A549 (cell line): ENCODE results near the gene CAMK1G. TPM values are rescaled to one million over a fixed set of nuclear protein-coding genes. Genes with fewer than 3 reads are reported as not detected.

Experiments used
- ATAC-seq, 2 experiments: fragments of 200-7000 bp in 1 of 2; fragments of >200 bp in 1 of 2; cut with Nextera tagmentation in 1 of 2; cut with Tn5 transposase in 1 of 2; 3 replicates each; pipeline versions ENCODE4 v1.8.0 to v1.9.1; 2018 to 2020; ENCODE audit warnings: mild to moderate bottlenecking in 1 of 2, moderate library complexity in 1 of 2
- CTCF ChIA-PET: fragments of 300-600 bp; sonication (Branson Sonifier 250); formaldehyde crosslinking; extraction: SDS; loops from one replicate; lab custom pipeline; 2021; ENCODE audit warnings: antibody characterized with exemption, inconsistent platforms; lab: Yijun Ruan, JAX
- POLR2A ChIA-PET: fragments of 350-600 bp; formaldehyde crosslinking; extraction: SDS; loops from one replicate; lab custom pipeline; 2021; ENCODE audit warnings: antibody characterized with exemption, inconsistent platforms; lab: Yijun Ruan, JAX
- DNase-seq, 2 experiments: peaks; one replicate each; pipeline versions ENCODE4 v3.0.0 to v3.0.0-alpha.2; 2011 to 2016; ENCODE audit warnings: low read depth in 1 of 2, low spot score in 1 of 2
- FAIRE-seq: peaks from 2 replicates; lab custom pipeline; 2011; peaks lifted over from hg19 to GRCh38; lab: Jason Lieb, UNC
- H3K27ac ChIP-seq, 2 experiments: fragments of >200 bp; sonication (Bioruptor Twin); formaldehyde crosslinking; 3 replicates each; pipeline ENCODE4 v1.5.1; 2016 to 2017
- H3K4me1 ChIP-seq: fragments of >200 bp; sonication (Bioruptor Twin); formaldehyde crosslinking; 3 replicates; pipeline ENCODE4 v1.6.1; 2016
- H3K4me2 ChIP-seq: fragments of >200 bp; sonication (Bioruptor Twin); formaldehyde crosslinking; 3 replicates; pipeline ENCODE4 v1.6.1; 2016
- H3K4me3 ChIP-seq: fragments of >200 bp; sonication (Bioruptor Twin); formaldehyde crosslinking; 3 replicates; pipeline ENCODE4 v1.5.1; 2016
- H3K9me3 ChIP-seq: fragments of >200 bp; sonication (Bioruptor Twin); formaldehyde crosslinking; 3 replicates; pipeline ENCODE4 v1.6.1; 2016
- BCL3 ChIP-seq: fragments of >200 bp; sonication (Bioruptor Twin); formaldehyde crosslinking; IDR thresholded peaks from 3 replicates; pipeline ENCODE4 v1.6.1; 2016
- BHLHE40 ChIP-seq: IDR thresholded peaks from 2 replicates; pipeline ENCODE4 v1.6.1; 2012; ENCODE audit warnings: low read depth, low read length, inconsistent platforms
- CTCF ChIP-seq: fragments of >200 bp; sonication (Bioruptor Twin); formaldehyde crosslinking; IDR thresholded peaks from 3 replicates; pipeline ENCODE4 v1.5.1; 2016
- ELK1 ChIP-seq: fragments of 150-350 bp; IDR thresholded peaks from 2 replicates; pipeline ENCODE4 v1.6.1; 2014; ENCODE audit warnings: low read depth, mild to moderate bottlenecking, low read length
- EP300 ChIP-seq, 2 experiments: fragments of >200 bp; sonication (Bioruptor Twin); formaldehyde crosslinking; IDR thresholded peaks; 2 replicates in 1 of 2; 3 replicates in 1 of 2; pipeline ENCODE4 v1.6.1; 2016 to 2017
- FOXS1 ChIP-seq: fragments of 250-450 bp; sonication (Bioruptor Pico); IDR thresholded peaks from 2 replicates; pipeline ENCODE4 v1.5.0; 2020; ENCODE audit warnings: mild to moderate bottlenecking, moderate library complexity
- HEYL ChIP-seq: fragments of 250-450 bp; sonication (Bioruptor Pico); IDR thresholded peaks from 2 replicates; pipeline ENCODE4 v1.8.0; 2021; ENCODE audit warnings: mild to moderate bottlenecking, moderate library complexity
- HOXA7 ChIP-seq: fragments of 250-450 bp; sonication (Bioruptor Pico); IDR thresholded peaks from 2 replicates; pipeline ENCODE4 v1.5.0; 2020; ENCODE audit warnings: mild to moderate bottlenecking, moderate library complexity
- JUN ChIP-seq, 2 experiments: fragments of >200 bp; sonication (Bioruptor Twin); formaldehyde crosslinking; IDR thresholded peaks; 2 replicates in 1 of 2; 3 replicates in 1 of 2; pipeline ENCODE4 v1.6.1; 2016 to 2017
- KDM5A ChIP-seq: fragments of 200-600 bp; sonication (generic); IDR thresholded peaks from 2 replicates; pipeline ENCODE4 v1.6.1; 2016; ENCODE audit warnings: antibody characterized with exemption, mild to moderate bottlenecking
- NPAS2 ChIP-seq: fragments of 250-450 bp; sonication (Bioruptor Pico); IDR thresholded peaks from 2 replicates; pipeline ENCODE4 v1.8.0; 2022; ENCODE audit warnings: mild to moderate bottlenecking, moderate library complexity, borderline replicate concordance
- NR3C1 ChIP-seq: fragments of >200 bp; sonication (Bioruptor Twin); formaldehyde crosslinking; IDR thresholded peaks from 3 replicates; pipeline ENCODE4 v1.6.1; 2017
- PBX3 ChIP-seq: IDR thresholded peaks from 2 replicates; pipeline ENCODE4 v1.6.1; 2012
- POLR2A ChIP-seq: IDR thresholded peaks from 2 replicates; pipeline ENCODE4 v1.6.1; 2012; ENCODE audit warnings: mild to moderate bottlenecking, low read length
- POLR2AphosphoS2 ChIP-seq: conservative IDR thresholded peaks from 2 replicates; pipeline ENCODE4 v1.6.1; 2012; ENCODE audit warnings: low read length, improper control_type of control experiment, inconsistent platforms
- RARB ChIP-seq: fragments of 250-450 bp; sonication (Bioruptor Pico); IDR thresholded peaks from 2 replicates; pipeline ENCODE4 v1.8.0; 2021; ENCODE audit warnings: mild to moderate bottlenecking, moderate library complexity
- RNF2 ChIP-seq: fragments of 200-600 bp; sonication (generic); IDR thresholded peaks from 2 replicates; pipeline ENCODE4 v1.6.1; 2016; ENCODE audit warnings: low read depth, mild to moderate bottlenecking, antibody characterized with exemption, moderate library complexity, borderline replicate concordance
- SMC3 ChIP-seq: fragments of >200 bp; sonication (Bioruptor Twin); formaldehyde crosslinking; IDR thresholded peaks from 3 replicates; pipeline ENCODE4 v1.6.1; 2018; ENCODE audit warnings: inconsistent platforms
- USF2 ChIP-seq: fragments of 450-650 bp; IDR thresholded peaks from 2 replicates; pipeline ENCODE4 v1.6.1; 2014; ENCODE audit warnings: antibody characterized with exemption
- ZFP36 ChIP-seq: fragments of 450-650 bp; IDR thresholded peaks from 2 replicates; pipeline ENCODE4 v1.6.1; 2014; ENCODE audit warnings: borderline replicate concordance; ENCODE audit not compliant: partially characterized antibody
- WGBS: methylation state at CpG from one replicate; pipeline ENCODE4 v1.1.6; 2017; ENCODE audit errors: missing lambda C conversion rate; 5-methylcytosine and 5-hydroxymethylcytosine counted together
- polyA plus RNA-seq, 4 experiments: library from polyadenylated mRNA; depleted of rRNA in 3 of 4; stranded (reverse); fragments of >200 nt; fragmentation: RNase III in 1 of 4; extraction: RNeasy Plus Mini Kit Qiagen cat#74134 plus additional on column Dnase treatment in 1 of 4; gene quantifications; 2 replicates in 3 of 4; 3 replicates in 1 of 4; pipeline ENCODE4 v1.2.3, GENCODE V29; 2011 to 2017

Gene CAMK1G
- polyA plus RNA-seq, 2 of the 4 experiments (the other 2 are of a cell fraction) = 0.03 to 0.08 TPM

- no peak overlapping the region for H3K4me3 ChIP-seq
- TF ChIP-seq CTCF (no peak), ZFP36 (no peak), EP300 (IDR thresholded peaks at IDR 0.05) (no peak), POLR2AphosphoS2 (no peak), NR3C1 (no peak), USF2 (no peak), BCL3 (no peak), JUN (IDR thresholded peaks at IDR 0.05) (no peak), KDM5A (no peak), SMC3 (no peak), POLR2A (no peak), HEYL (CRISPR knock-in tag) (no peak), NPAS2 (no peak), ELK1 (no peak), RNF2 (no peak), RARB (CRISPR knock-in tag) (no peak), BHLHE40 (no peak)
- TF ChIP-seq, all 56 proteins: peak for 0
- ChIA-PET CTCF (interaction anchor here (0.9 to 8.6 kb wide), 5 partner anchors 16 to 98 kb away, joined by 3 to 67 read pairs (median 6); no protein-coding TSS in a partner anchor), POLR2A (no interaction called here)
- Histone ChIP-seq H3K9me3 (no peaks in the 10 kb centered on the region), H3K4me1 (no peaks in the 10 kb centered on the region), H3K4me2 (no peak overlapping the region), H3K27ac (no peak overlapping the region)
- FAIRE-seq = no peak
- no peak for ATAC-seq
- WGBS = 23% methylated on average over 1 of the region's 1 CpG
- DNase-seq = no peak
Measured at GRCh38 chr1:209594440-209594839, 10.9 kb downstream of the CAMK1G start.

GRCh38 chr1:209595028-209595427 lies 11.5 kb downstream of the CAMK1G start:
- ATAC-seq (no peak), FAIRE-seq (no peak), DNase-seq (no peak)
- Histone ChIP-seq H3K4me2 (no peak overlapping the region), H3K27ac (no peak overlapping the region), H3K9me3 (no peaks in the 10 kb centered on the region), H3K4me3 (no peak overlapping the region), H3K4me1 (no peaks in the 10 kb centered on the region)
- ChIA-PET POLR2A (no interaction called here), CTCF (interaction anchor here (0.9 to 8.6 kb wide), 5 partner anchors 15 to 98 kb away, joined by 3 to 67 read pairs (median 5); no protein-coding TSS in a partner anchor)
- WGBS = 55% methylated on average over 9 of the region's 9 CpGs
- TF ChIP-seq HOXA7 (CRISPR knock-in tag) = no peak
- no peak for TF ChIP-seq SMC3
- no peak for TF ChIP-seq PBX3
- no peak for TF ChIP-seq FOXS1 (CRISPR knock-in tag)
- no peak for TF ChIP-seq USF2
